Aorta (tissue), 5 donors: ENCODE measurements around the gene PPP1R3E. TPM values are rescaled to one million over a fixed set of nuclear protein-coding genes. Genes with fewer than 3 reads are reported as not detected.

ENCODE experiments used
- ATAC-seq: fragments of 200-7000 bp; cut with Tn5 transposase; one replicate; pipeline ENCODE4 v1.9.1; 2022; ENCODE audit warnings: moderate library complexity; ENCODE audit not compliant: low FRiP score
- DNase-seq, 2 donors: peaks; one replicate each; pipeline ENCODE4 v3.0.0-alpha.2; 2020
- H3K27ac ChIP-seq, 2 donors: one replicate each; pipeline ENCODE4 v1.5.1; 2013; ENCODE audit warnings: low read length in 2 of 2, mild to moderate bottlenecking in 2 of 2, moderate library complexity in 2 of 2, control low read depth in 1 of 2, inconsistent platforms in 1 of 2, low read depth in 1 of 2
- H3K27me3 ChIP-seq, 2 donors: one replicate each; pipeline ENCODE4 v1.6.1; 2013; ENCODE audit warnings: control low read depth in 1 of 2, low read length in 1 of 2, mild to moderate bottlenecking in 1 of 2, moderate library complexity in 1 of 2; ENCODE audit not compliant: insufficient read depth in 2 of 2, control insufficient read depth in 1 of 2
- H3K36me3 ChIP-seq, 2 donors: one replicate each; pipeline ENCODE4 v1.6.1; 2013; ENCODE audit warnings: control low read depth in 1 of 2, low read length in 1 of 2, mild to moderate bottlenecking in 1 of 2; ENCODE audit not compliant: insufficient read depth in 2 of 2, control insufficient read depth in 1 of 2
- H3K4me1 ChIP-seq, 2 donors: one replicate each; pipeline ENCODE4 v1.6.1; 2013; ENCODE audit warnings: low read length in 2 of 2, control low read depth in 1 of 2, mild to moderate bottlenecking in 1 of 2, moderate library complexity in 1 of 2; ENCODE audit not compliant: insufficient read depth in 2 of 2, control insufficient read depth in 1 of 2
- H3K4me3 ChIP-seq, 2 donors: one replicate each; pipeline ENCODE4 v1.5.1; 2013; ENCODE audit warnings: low read length in 2 of 2, control low read depth in 1 of 2, mild to moderate bottlenecking in 1 of 2
- H3K9me3 ChIP-seq: one replicate; pipeline ENCODE4 v1.6.1; 2013; ENCODE audit warnings: mild to moderate bottlenecking, low read length; ENCODE audit not compliant: control insufficient read depth
- WGBS, 2 donors: extraction: QIAGEN DNeasy Blood & Tissue Kit; methylation state at CpG; one replicate each; pipeline ENCODE4 v1.1.7; 2013; 5-methylcytosine and 5-hydroxymethylcytosine counted together
- intact Hi-C, 2 donors: fragments of 100-400 bp; cut with DNase I; formaldehyde crosslinking; loops; one replicate each; pipeline versions ENCODE4 v1.14.2 to v1.15.0; 2022
- polyA plus RNA-seq, 2 donors: library from polyadenylated mRNA; stranded (reverse); fragments of 200-250 nt; gene quantifications; one replicate each; pipeline ENCODE4 v1.2.3, GENCODE V29; 2013
- total RNA-seq, 2 donors: library from RNA; stranded (reverse); fragmentation: NEBNext Ultra II Directional; extraction: Animal tissue kit (Norgen Biotek cat#: 25700); gene quantifications; one replicate each; pipeline ENCODE4 v1.2.1, GENCODE V29; 2021
- donor health status: healthy with polysubstance abuse.
- donor health status: Bipolar disorder and iron deficiency.
- donor health status: DM: no; HTN: no; CAD: no.
- donor health status: DM: no; HTN: no; CAD: no.
- donor health status: DM: yes; HTN: yes; CAD: no.

The PPP1R3E gene
- total and polyA plus RNA-seq, 4 donors, result 4.9 to 13.8 (median 11.3) TPM

DNA sequence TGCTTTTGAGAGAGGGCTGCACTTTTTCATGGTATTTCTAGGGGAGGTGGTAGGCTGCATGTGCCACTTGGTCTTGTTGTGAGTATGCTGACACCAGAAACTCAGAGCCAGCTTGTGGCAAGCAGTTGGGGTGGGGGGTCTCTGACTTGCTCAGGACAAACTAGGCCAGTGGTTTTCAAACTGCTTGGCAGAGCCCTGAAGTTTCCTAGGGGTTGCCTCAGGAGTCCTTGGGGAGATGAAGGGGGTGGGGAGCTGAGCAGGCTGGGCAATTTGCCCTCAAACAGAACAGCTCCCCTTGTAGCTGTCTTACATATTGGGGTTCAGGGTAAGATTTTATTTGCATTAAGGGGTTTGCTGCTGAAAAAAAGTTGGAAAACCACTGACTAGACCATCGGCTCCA is 7.9 kb upstream of the PPP1R3E start:
- no peak overlapping the region for H3K4me3 ChIP-seq
- H3K27ac ChIP-seq, result no peak overlapping the region
- H3K9me3 ChIP-seq, result no peaks in the 10 kb centered on the region
- H3K36me3 ChIP-seq, result peaks cover 0 to 3% of the 10 kb centered on the region in 2 donors
- intact Hi-C loops, result no loop called here
- no peak for DNase-seq
- 89 to 92% methylated on average over 1 of the region's 1 CpG for WGBS, 2 donors
- H3K4me1 ChIP-seq, result no peaks in the 10 kb centered on the region
- H3K27me3 ChIP-seq, result no peaks in the 10 kb centered on the region
- ATAC-seq, result no peak

- Histone ChIP-seq H3K27me3 (no peaks in the 10 kb centered on the region), H3K4me1 (no peaks in the 10 kb centered on the region), H3K36me3 (peaks cover 0 to 3% of the 10 kb centered on the region in 2 donors), H3K27ac (no peak overlapping the region), H3K4me3 (no peak overlapping the region), H3K9me3 (no peaks in the 10 kb centered on the region)
- intact Hi-C loops, result no loop called here
- ATAC-seq (no peak), DNase-seq (no peak)
- WGBS, 2 donors, result 79 to 80% methylated on average over 17 of the region's 17 CpGs
Measured at GRCh38 chr14:23308721-23309445, 6.2 kb upstream of the PPP1R3E start.

GRCh38 chr14:23307687-23308644 is 5.3 kb upstream of the PPP1R3E start:
- intact Hi-C loops, result no loop called here
- Histone ChIP-seq H3K9me3 (no peaks in the 10 kb centered on the region), H3K27ac (no peak overlapping the region), H3K4me1 (no peaks in the 10 kb centered on the region), H3K27me3 (no peaks in the 10 kb centered on the region), H3K4me3 (no peak overlapping the region), H3K36me3 (peaks cover 0 to 3% of the 10 kb centered on the region in 2 donors)
- DNase-seq, result no peak
- ATAC-seq, result no peak
- 76 to 83% methylated on average over 22 of the region's 22 CpGs for WGBS, 2 donors

DNA sequence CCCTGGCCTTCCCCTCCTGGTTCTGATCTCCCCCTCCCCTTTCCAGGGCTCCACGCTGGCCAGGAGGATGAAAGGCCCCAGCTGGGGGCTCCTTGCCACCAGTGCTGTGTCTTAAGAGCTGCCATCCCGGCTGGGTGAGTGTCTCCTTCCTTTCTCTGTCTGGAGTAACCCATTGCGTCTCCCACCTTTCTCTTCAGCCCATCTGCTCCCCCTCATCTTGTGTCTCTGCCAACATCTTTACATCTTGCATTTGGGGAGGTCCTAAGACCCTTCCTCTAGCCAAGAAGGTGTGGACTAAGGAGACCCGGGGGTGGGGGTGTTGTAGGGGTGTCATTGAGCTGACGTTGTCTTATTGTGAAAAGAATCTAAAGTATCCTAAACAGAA is 4.5 kb upstream of the PPP1R3E start:
- no peak for DNase-seq
- Histone ChIP-seq H3K4me1 (no peaks in the 10 kb centered on the region), H3K27ac (peak overlapping the region; percentile 23 to 28), H3K27me3 (no peaks in the 10 kb centered on the region), H3K9me3 (no peaks in the 10 kb centered on the region), H3K36me3 (peaks cover 0 to 3% of the 10 kb centered on the region in 2 donors), H3K4me3 (peak overlapping the region; percentile 13 to 31)
- ATAC-seq, result no peak
- intact Hi-C loops, result no loop called here
- 1 to 2% methylated on average over 5 of the region's 5 CpGs for WGBS, 2 donors

- intact Hi-C loops, result no loop called here
- 1% methylated on average over 24 of the region's 24 CpGs for WGBS, 2 donors
- peak within 1 kb of the TSS; percentile 23 to 93 for H3K27ac ChIP-seq
- peak; percentile 83 for ATAC-seq
- peaks cover 0 to 3% of the 10 kb centered on the region in 2 donors for H3K36me3 ChIP-seq
- H3K9me3 ChIP-seq, result no peaks in the 10 kb centered on the region
- no peaks in the 10 kb centered on the region for H3K27me3 ChIP-seq
- DNase-seq, result peak; percentile 95 to 96
- H3K4me3 ChIP-seq, result peak within 1 kb of the TSS; percentile 13 to 31
- H3K4me1 ChIP-seq, result no peaks in the 10 kb centered on the region
Measured at GRCh38 chr14:23306412-23307145, 3.9 kb upstream of the PPP1R3E start, which contains the start of gene BCL2L2. TSS of gene BCL2L2 (plus strand) at chr14:23306833. CDS start at chr14:23307768, 935 bp downstream.

- H3K4me3 ChIP-seq, result peak overlapping the region; percentile 44 to 73
- peak; percentile 33 for ATAC-seq
- intact Hi-C loops, result loop anchor here in 1 of 2 donors (2.0 kb wide), 1 partner anchor 207 kb away; the partner anchor contains the start of genes ACIN1 and C14orf119
- H3K36me3 ChIP-seq, result no peaks in the 10 kb centered on the region
- no peaks in the 10 kb centered on the region for H3K27me3 ChIP-seq
- H3K4me1 ChIP-seq, result peaks cover 0 to 2% of the 10 kb centered on the region in 2 donors
- DNase-seq, result no peak
- no peaks in the 10 kb centered on the region for H3K9me3 ChIP-seq
- peak overlapping the region in 1 of 2 donors; percentile 98 for H3K27ac ChIP-seq
- WGBS, 2 donors, result 1% methylated on average over 24 to 25 of the region's 25 CpGs
Measured at GRCh38 chr14:23301969-23302289, 730 bp downstream of the PPP1R3E start.

- Histone ChIP-seq H3K36me3 (no peaks in the 10 kb centered on the region), H3K27me3 (no peaks in the 10 kb centered on the region), H3K9me3 (no peaks in the 10 kb centered on the region), H3K4me1 (peaks cover 0 to 2% of the 10 kb centered on the region in 2 donors), H3K27ac (peak overlapping the region; percentile 92 to 98), H3K4me3 (peak overlapping the region; percentile 73 to 82)
- ATAC-seq (peak; percentile 93), DNase-seq (peak; percentile 99)
- 0 to 1% methylated on average over 80 to 87 of the region's 87 CpGs for WGBS, 2 donors
- intact Hi-C loops, result loop anchor here in 1 of 2 donors (2.0 kb wide), 1 partner anchor 207 kb away; the partner anchor contains the start of genes ACIN1 and C14orf119
Measured at GRCh38 chr14:23301288-23301968, 1.2 kb downstream of the PPP1R3E start.
